Skeletal muscle satellite cell (primary cell): Measurements from ENCODE around the gene DRC7.

Source experiments
- H3K27me3 ChIP-seq: 2 replicates; pipeline ENCODE4 v1.7.0; 2013; ENCODE audit warnings: low read length; ENCODE audit not compliant: control insufficient read depth, insufficient read depth
- H3K36me3 ChIP-seq: 2 replicates; pipeline ENCODE4 v1.7.0; 2013; ENCODE audit warnings: mild to moderate bottlenecking, control low read depth, low read length; ENCODE audit not compliant: insufficient read depth
- H3K4me1 ChIP-seq: 2 replicates; pipeline ENCODE4 v1.7.0; 2013; ENCODE audit warnings: low read length; ENCODE audit not compliant: control insufficient read depth, insufficient read depth
- H3K4me2 ChIP-seq: 2 replicates; pipeline ENCODE4 v1.7.0; 2013; ENCODE audit warnings: mild to moderate bottlenecking, low read length
- H3K4me3 ChIP-seq: 2 replicates; pipeline ENCODE4 v1.7.0; 2013; ENCODE audit warnings: low read length
- H3K9ac ChIP-seq: 2 replicates; pipeline ENCODE4 v1.7.0; 2013; ENCODE audit warnings: mild to moderate bottlenecking, low read depth, low read length, moderate library complexity
- H3K9me3 ChIP-seq: replicated peaks from 2 replicates; pipeline ENCODE4 v1.7.0; 2013; ENCODE audit warnings: mild to moderate bottlenecking, control low read depth, low read length

Gene DRC7

DNA sequence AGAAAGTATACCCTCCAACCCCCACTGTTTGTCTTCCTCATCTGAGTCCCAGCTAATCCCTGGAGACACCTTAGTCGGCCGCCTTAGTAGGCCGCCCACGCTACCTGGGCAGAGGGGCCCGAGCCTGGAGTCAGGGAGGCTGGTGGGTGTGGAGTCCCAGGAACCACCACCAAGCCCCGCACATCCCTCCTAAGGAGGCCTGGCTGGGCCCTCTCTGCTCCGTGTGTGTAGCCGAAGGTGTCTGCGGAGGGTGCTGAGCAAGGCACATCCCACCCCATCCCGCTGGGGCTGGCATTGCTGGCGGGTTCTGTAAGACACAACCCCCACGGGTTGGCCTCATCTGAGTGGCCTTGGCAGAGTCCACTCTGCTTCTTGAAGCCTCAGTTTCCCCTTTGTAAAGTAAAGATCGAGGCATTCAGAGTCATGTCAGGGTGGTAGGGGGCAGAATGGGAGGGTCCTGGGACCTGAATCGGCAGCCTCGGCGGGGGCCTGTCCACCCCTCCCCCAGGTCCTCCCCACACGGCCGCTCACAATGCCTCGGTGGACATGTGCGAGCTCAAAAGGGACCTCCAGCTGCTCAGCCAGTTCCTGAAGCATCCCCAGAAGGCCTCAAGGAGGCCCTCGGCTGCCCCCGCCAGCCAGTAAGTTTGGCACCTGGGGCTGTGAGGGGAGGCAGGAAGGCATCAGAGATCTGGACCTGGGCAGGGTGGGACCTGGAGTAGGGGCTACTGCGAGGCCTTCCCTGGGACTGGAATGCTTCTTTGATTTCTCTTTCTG, 41.7 kb upstream of the DRC7 start:
- H3K4me3 ChIP-seq: no peak overlapping the region
- H3K4me2 ChIP-seq: no peak overlapping the region
- no peak overlapping the region for H3K9ac ChIP-seq
- H3K27me3 ChIP-seq: no peaks in the 10 kb centered on the region
- no peaks in the 10 kb centered on the region for H3K9me3 ChIP-seq
- no peaks in the 10 kb centered on the region for H3K4me1 ChIP-seq
- no peaks in the 10 kb centered on the region for H3K36me3 ChIP-seq

DNA sequence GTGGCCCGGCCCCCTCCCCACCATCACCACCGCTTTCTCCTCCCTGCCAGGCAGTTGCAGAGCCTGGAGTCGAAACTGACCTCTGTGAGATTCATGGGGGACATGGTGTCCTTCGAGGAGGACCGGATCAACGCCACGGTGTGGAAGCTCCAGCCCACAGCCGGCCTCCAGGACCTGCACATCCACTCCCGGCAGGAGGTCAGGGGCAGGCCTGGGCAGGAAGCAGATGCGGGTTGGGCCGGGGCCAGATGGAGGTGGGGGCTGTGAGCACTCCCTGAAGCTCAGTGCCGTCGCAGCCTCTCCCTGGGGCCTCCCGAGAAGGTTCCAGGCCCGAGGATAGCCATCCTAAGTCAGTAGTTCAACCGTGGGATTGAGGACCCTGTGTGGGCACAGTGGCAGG, 40.7 kb upstream of the DRC7 start:
- H3K36me3 ChIP-seq: no peaks in the 10 kb centered on the region
- no peaks in the 10 kb centered on the region for H3K9me3 ChIP-seq
- H3K4me1 ChIP-seq: no peaks in the 10 kb centered on the region
- H3K4me3 ChIP-seq: no peak overlapping the region
- H3K9ac ChIP-seq: no peak overlapping the region
- no peaks in the 10 kb centered on the region for H3K27me3 ChIP-seq
- H3K4me2 ChIP-seq: no peak overlapping the region

DNA sequence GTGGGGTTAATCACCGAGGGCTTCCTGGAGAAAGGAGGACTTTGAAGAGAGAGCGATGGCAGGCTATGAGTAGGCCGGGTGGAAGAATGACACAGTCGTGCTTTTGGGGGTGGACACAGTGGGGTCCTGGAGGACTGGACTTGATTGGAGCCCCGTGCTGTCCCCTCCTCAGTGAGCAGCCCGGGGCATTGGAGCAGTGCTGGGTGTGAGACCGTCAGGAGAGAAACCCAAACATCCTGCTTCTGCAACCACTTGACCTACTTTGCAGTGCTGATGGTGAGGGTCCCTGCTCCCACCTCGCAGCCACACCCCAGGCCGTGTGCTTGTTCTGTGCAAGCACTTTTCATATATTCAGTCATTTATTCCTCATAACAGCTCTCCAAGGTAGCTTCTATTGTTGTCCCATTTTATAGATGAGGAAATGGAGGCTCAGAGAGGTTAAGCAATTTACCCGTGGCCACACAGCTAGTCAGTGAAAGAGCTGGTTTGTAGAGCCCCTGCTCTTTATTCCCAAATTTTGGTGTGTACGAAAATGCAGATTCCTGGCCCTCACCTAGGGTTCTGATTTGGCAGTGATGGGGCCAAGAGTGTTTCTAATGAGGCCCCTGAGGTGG, 38.2 kb upstream of the DRC7 start:
- Histone ChIP-seq H3K36me3 (no peaks in the 10 kb centered on the region), H3K4me1 (no peaks in the 10 kb centered on the region), H3K4me3 (no peak overlapping the region), H3K9me3 (no peaks in the 10 kb centered on the region), H3K27me3 (no peaks in the 10 kb centered on the region), H3K9ac (no peak overlapping the region), H3K4me2 (no peak overlapping the region)

DNA sequence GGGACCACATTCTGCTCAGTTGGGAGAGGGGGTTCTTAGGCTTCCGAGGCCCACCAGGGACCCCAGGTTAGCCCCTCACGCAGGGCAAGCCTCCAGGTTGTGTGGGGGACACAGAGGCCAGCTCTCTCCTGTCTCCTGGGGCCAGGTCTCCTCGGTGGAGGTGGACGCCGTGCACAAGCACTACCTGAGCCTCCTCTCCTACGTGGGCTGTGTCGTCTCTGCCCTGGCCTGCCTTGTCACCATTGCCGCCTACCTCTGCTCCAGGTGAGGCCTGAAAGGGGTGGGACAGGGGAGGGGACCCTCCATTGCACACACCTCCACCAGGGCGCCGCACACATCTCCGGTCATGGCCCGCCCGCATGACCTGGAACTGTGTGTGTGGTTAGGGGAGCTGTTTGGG, 37.4 kb upstream of the DRC7 start:
- no peaks in the 10 kb centered on the region for H3K9me3 ChIP-seq
- no peaks in the 10 kb centered on the region for H3K27me3 ChIP-seq
- no peaks in the 10 kb centered on the region for H3K36me3 ChIP-seq
- H3K9ac ChIP-seq: no peak overlapping the region
- no peak overlapping the region for H3K4me2 ChIP-seq
- no peak overlapping the region for H3K4me3 ChIP-seq
- no peaks in the 10 kb centered on the region for H3K4me1 ChIP-seq

GRCh38 chr16:57658130-57658877, 36.3 kb upstream of the DRC7 start:
- Histone ChIP-seq H3K4me2 (no peak overlapping the region), H3K4me3 (no peak overlapping the region), H3K27me3 (no peaks in the 10 kb centered on the region), H3K4me1 (no peaks in the 10 kb centered on the region), H3K9me3 (no peaks in the 10 kb centered on the region), H3K36me3 (no peaks in the 10 kb centered on the region), H3K9ac (no peak overlapping the region)

DNA sequence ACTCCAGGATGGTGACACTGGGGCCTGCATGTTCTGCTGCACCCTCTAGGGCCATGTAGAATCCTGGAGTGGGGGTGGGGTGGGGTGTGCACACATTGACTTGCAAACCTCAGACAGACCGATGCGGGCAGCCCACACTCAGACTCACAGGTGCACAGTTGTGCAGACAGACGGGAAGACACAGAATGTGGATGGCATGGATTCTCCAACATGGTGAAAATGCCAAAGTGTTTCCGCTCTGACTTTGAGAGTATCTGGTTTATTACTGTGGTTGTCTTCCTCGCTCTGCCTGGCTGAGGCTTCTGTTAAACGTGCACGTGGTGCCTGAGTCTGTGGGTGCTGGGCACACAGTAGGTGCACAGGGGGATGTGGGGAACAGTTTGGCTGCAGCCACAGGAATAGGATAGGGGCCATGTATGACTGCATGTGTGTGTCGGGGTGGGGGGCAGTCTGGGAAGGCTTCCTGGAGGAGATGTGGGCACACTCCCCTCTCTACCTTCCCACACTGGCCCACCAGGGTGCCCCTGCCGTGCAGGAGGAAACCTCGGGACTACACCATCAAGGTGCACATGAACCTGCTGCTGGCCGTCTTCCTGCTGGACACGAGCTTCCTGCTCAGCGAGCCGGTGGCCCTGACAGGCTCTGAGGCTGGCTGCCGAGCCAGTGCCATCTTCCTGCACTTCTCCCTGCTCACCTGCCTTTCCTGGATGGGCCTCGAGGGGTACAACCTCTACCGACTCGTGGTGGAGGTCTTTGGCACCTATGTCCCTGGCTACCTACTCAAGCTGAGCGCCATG, 35.5 kb upstream of the DRC7 start:
- no peak overlapping the region for H3K4me3 ChIP-seq
- no peaks in the 10 kb centered on the region for H3K4me1 ChIP-seq
- no peaks in the 10 kb centered on the region for H3K27me3 ChIP-seq
- no peak overlapping the region for H3K4me2 ChIP-seq
- no peak overlapping the region for H3K9ac ChIP-seq
- H3K9me3 ChIP-seq: no peaks in the 10 kb centered on the region
- H3K36me3 ChIP-seq: no peaks in the 10 kb centered on the region

DNA sequence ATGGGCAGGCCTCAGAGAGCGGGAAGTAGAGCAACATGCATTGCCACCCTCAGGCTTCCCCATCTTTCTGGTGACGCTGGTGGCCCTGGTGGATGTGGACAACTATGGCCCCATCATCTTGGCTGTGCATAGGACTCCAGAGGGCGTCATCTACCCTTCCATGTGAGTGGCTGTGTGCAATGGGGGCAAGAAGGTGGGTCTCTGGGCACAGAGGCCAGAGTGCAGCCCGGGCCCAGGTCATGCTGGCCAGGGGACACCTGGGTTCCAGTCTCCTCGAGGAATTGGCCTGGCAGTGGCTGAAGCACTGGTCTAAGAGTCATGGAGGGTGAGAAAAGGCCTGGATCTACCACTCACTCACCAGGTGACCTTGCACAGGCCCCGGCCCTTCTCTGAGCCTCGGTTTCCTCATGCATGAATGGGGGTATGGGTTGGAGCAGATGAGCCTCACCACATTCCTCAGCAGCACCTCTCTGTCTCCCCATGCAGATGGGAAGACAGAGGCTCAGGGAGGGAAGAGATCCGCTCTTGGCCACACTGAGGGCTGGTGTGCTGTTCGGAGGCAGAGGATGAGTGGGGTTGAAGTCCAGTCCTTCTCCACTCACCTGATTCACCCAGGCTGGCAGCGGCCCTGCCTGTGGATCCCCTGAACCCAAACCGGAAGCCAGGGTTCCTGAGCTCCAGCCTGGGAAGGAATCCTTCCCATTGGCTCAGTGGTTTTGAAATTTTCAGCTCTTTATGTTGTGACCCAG, 33.7 kb upstream of the DRC7 start:
- no peaks in the 10 kb centered on the region for H3K9me3 ChIP-seq
- peaks cover 12% of the 10 kb centered on the region for H3K27me3 ChIP-seq
- no peak overlapping the region for H3K4me3 ChIP-seq
- H3K36me3 ChIP-seq: no peaks in the 10 kb centered on the region
- H3K4me2 ChIP-seq: no peak overlapping the region
- H3K9ac ChIP-seq: no peak overlapping the region
- H3K4me1 ChIP-seq: no peaks in the 10 kb centered on the region

- Histone ChIP-seq H3K4me3 (no peak overlapping the region), H3K36me3 (no peaks in the 10 kb centered on the region), H3K4me2 (no peak overlapping the region), H3K27me3 (peaks cover 16% of the 10 kb centered on the region), H3K9me3 (no peaks in the 10 kb centered on the region), H3K9ac (no peak overlapping the region), H3K4me1 (no peaks in the 10 kb centered on the region)
Observed at GRCh38 chr16:57661510-57661909, 33.1 kb upstream of the DRC7 start.

GRCh38 chr16:57661936-57662906, 32.4 kb upstream of the DRC7 start:
- no peak overlapping the region for H3K4me3 ChIP-seq
- no peaks in the 10 kb centered on the region for H3K4me1 ChIP-seq
- H3K9me3 ChIP-seq: no peaks in the 10 kb centered on the region
- peaks cover 23% of the 10 kb centered on the region for H3K27me3 ChIP-seq
- H3K36me3 ChIP-seq: no peaks in the 10 kb centered on the region
- H3K9ac ChIP-seq: no peak overlapping the region
- no peak overlapping the region for H3K4me2 ChIP-seq

- Histone ChIP-seq H3K4me3 (no peak overlapping the region), H3K4me2 (no peak overlapping the region), H3K9me3 (no peaks in the 10 kb centered on the region), H3K9ac (no peak overlapping the region), H3K27me3 (peaks cover 27% of the 10 kb centered on the region), H3K36me3 (no peaks in the 10 kb centered on the region), H3K4me1 (peaks cover 5% of the 10 kb centered on the region)
Observed at GRCh38 chr16:57663436-57663835, 31.2 kb upstream of the DRC7 start.
